ENCODE data around the gene DAP3.
A peak's percentile ranks its signal among the peaks of the same experiment; 100 is the strongest.

DNA sequence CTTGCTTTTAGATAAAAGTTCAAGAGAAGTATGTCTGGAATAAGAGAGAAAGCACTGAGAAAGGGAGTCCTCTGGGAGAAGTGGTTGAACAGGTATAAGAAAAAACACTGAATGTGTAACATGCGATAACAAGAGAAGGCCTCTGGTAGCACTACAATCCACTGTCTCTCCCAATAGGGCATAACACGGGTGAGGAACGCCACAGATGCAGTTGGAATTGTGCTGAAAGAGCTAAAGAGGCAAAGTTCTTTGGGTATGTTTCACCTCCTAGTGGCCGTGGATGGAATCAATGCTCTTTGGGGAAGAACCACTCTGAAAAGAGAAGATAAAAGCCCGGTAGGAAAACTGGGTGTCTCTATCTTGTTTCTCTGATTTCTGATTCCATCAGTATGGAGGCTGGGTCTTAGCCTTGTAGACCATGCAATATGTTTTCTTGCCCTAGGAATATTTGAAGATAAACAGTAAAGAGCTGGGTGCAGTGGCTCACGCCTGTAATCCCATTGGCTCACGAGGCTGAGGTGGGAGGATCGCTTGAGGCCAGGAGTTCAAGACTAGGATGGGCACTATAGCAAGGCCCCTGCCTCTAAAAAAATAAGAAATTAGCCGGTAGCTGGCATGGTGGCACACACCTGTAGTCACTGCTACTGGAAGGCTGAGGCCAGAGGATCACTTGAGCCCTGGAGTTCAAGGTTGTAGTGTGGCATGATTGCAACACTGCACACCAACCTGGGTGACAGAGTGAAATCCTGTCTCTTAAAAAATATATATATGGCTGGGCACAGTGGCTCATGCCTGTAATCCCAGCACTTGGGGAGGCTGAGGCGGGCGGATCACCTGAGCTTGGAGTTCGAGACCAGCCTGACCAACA lies 40.4 kb downstream of the DAP3 start:
- TF ChIP-seq, protein P1, sequence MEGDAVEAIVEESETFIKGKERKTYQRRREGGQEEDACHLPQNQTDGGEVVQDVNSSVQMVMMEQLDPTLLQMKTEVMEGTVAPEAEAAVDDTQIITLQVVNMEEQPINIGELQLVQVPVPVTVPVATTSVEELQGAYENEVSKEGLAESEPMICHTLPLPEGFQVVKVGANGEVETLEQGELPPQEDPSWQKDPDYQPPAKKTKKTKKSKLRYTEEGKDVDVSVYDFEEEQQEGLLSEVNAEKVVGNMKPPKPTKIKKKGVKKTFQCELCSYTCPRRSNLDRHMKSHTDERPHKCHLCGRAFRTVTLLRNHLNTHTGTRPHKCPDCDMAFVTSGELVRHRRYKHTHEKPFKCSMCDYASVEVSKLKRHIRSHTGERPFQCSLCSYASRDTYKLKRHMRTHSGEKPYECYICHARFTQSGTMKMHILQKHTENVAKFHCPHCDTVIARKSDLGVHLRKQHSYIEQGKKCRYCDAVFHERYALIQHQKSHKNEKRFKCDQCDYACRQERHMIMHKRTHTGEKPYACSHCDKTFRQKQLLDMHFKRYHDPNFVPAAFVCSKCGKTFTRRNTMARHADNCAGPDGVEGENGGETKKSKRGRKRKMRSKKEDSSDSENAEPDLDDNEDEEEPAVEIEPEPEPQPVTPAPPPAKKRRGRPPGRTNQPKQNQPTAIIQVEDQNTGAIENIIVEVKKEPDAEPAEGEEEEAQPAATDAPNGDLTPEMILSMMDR (IDR thresholded peaks at IDR 0.05; ENCODE audit: borderline replicate concordance, extremely low read depth, low read length, poor library complexity, severe bottlenecking) = peak; percentile 73
- TF ChIP-seq EZH2 (IDR thresholded peaks at IDR 0.05; ENCODE audit: borderline replicate concordance, low read depth, low read length, severe bottlenecking) = no peak

Data from DND-41 (cell line).